SU-DHL-6 (cell line): Measurements from ENCODE around the gene FHOD1.

Experiments used
- H2AFZ ChIP-seq: fragments of 200-600 bp; sonication (generic); 2 replicates; pipeline ENCODE4 v1.6.1; 2014; ENCODE audit warnings: low read depth, mild to moderate bottlenecking, moderate library complexity, mixed read lengths, antibody characterized with exemption, low read length; ENCODE audit not compliant: severe bottlenecking
- H3F3A ChIP-seq: fragments of 200-600 bp; shearing (Covaris generic); 2 replicates; pipeline ENCODE4 v1.6.0; 2016; ENCODE audit warnings: antibody characterized with exemption, mild to moderate bottlenecking; ENCODE audit not compliant: insufficient read depth
- H3K27ac ChIP-seq: fragments of 200-600 bp; sonication (generic); 2 replicates; pipeline ENCODE4 v1.5.1; 2016; ENCODE audit warnings: low read depth, mild to moderate bottlenecking, low read length, moderate library complexity, mixed read lengths
- H3K27me3 ChIP-seq: fragments of 200-600 bp; sonication (generic), shearing (Covaris generic); 2 replicates; pipeline ENCODE4 v1.6.0; 2014; ENCODE audit warnings: mild to moderate bottlenecking, low read length
- H3K36me3 ChIP-seq: fragments of 200-600 bp; sonication (generic); 2 replicates; pipeline ENCODE4 v1.6.1; 2014; ENCODE audit warnings: mild to moderate bottlenecking, low read length, mixed read lengths
- H3K4me2 ChIP-seq: fragments of 300-600, 200-600 bp; shearing (Covaris generic), sonication (generic); 2 replicates; pipeline ENCODE4 v1.6.0; 2014; ENCODE audit warnings: low read length, low read depth, mild to moderate bottlenecking; ENCODE audit not compliant: poor library complexity, severe bottlenecking
- H3K4me3 ChIP-seq: fragments of 200-600 bp; sonication (generic); 2 replicates; pipeline ENCODE4 v1.5.1; 2014; ENCODE audit warnings: antibody characterized with exemption, low read length, mild to moderate bottlenecking, mixed read lengths; ENCODE audit not compliant: insufficient read depth, poor library complexity, severe bottlenecking
- H3K79me2 ChIP-seq: fragments of 200-600 bp; sonication (generic); 2 replicates; pipeline ENCODE4 v1.6.1; 2014; ENCODE audit warnings: mild to moderate bottlenecking, low read length, moderate library complexity; ENCODE audit not compliant: insufficient read depth
- H3K9ac ChIP-seq: fragments of 200-600 bp; sonication (generic); 2 replicates; pipeline ENCODE4 v1.7.0; 2014; ENCODE audit warnings: mild to moderate bottlenecking, low read length
- H3K9me2 ChIP-seq: fragments of 200-600 bp; sonication (generic); replicated peaks from 2 replicates; pipeline ENCODE4 v1.6.1; 2014; ENCODE audit warnings: low read length; ENCODE audit not compliant: insufficient read depth
- H3K9me3 ChIP-seq: fragments of 200-600 bp; sonication (generic); 2 replicates; pipeline ENCODE4 v1.6.1; 2014; ENCODE audit warnings: low read length, mixed read lengths; ENCODE audit not compliant: insufficient read depth
- H4K20me1 ChIP-seq: fragments of 200-600 bp; sonication (generic); 2 replicates; pipeline ENCODE4 v1.6.1; 2014; ENCODE audit warnings: low read depth, mild to moderate bottlenecking, antibody characterized with exemption, low read length, moderate library complexity, mixed read lengths
- EZH2phosphoT487 ChIP-seq: fragments of 200-600 bp; sonication (generic), shearing (Covaris generic); conservative IDR thresholded peaks from 2 replicates; pipeline ENCODE4 v1.6.1; 2018; ENCODE audit warnings: mild to moderate bottlenecking, antibody characterized with exemption, low read length, moderate library complexity, mixed read lengths
- TF ChIP-seq, protein P1 (sequence below): fragments of 200-600 bp; sonication (generic); IDR thresholded peaks from one replicate; pipeline ENCODE4 v1.5.1; 2017; ENCODE audit warnings: antibody characterized with exemption, mild to moderate bottlenecking, low read length, moderate library complexity; ENCODE audit not compliant: insufficient read depth, poor library complexity, severe bottlenecking

Gene FHOD1

DNA sequence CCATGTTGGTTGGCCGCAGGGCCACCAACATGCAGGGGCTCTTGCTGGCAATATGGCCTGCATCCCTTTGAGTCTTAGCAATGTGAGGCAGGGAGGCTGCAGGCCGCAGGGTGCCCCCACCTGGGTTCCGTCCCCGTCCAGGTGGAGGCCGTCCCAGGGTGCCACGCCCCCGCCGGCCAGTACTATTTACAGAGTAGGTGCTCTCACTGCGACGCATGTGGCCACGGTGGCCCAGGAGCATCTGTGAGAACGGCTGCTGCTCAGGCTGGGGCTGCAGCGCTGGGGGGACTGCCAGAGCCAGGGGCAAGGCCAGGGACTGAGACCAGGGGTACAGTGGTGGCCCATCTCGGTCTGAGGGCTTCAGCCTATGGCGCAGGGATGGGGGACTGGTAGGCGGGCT lies 67.1 kb downstream of the FHOD1 start:
- H3K9me2 ChIP-seq, result no peaks in the 10 kb centered on the region
- no peak overlapping the region for H3K4me3 ChIP-seq
- H3K27ac ChIP-seq, result no peak overlapping the region
- no peaks in the 10 kb centered on the region for H3K36me3 ChIP-seq
- no peak overlapping the region for H3K9ac ChIP-seq
- H3K4me2 ChIP-seq, result no peak overlapping the region
- no peaks in the 10 kb centered on the region for H3K27me3 ChIP-seq
- H3K9me3 ChIP-seq, result no peaks in the 10 kb centered on the region
- TF ChIP-seq, protein P1, sequence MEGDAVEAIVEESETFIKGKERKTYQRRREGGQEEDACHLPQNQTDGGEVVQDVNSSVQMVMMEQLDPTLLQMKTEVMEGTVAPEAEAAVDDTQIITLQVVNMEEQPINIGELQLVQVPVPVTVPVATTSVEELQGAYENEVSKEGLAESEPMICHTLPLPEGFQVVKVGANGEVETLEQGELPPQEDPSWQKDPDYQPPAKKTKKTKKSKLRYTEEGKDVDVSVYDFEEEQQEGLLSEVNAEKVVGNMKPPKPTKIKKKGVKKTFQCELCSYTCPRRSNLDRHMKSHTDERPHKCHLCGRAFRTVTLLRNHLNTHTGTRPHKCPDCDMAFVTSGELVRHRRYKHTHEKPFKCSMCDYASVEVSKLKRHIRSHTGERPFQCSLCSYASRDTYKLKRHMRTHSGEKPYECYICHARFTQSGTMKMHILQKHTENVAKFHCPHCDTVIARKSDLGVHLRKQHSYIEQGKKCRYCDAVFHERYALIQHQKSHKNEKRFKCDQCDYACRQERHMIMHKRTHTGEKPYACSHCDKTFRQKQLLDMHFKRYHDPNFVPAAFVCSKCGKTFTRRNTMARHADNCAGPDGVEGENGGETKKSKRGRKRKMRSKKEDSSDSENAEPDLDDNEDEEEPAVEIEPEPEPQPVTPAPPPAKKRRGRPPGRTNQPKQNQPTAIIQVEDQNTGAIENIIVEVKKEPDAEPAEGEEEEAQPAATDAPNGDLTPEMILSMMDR, result no peak
- no peak for TF ChIP-seq EZH2phosphoT487
- no peak overlapping the region for H2AFZ ChIP-seq
- H3F3A ChIP-seq, result no peaks in the 10 kb centered on the region
- H4K20me1 ChIP-seq, result no peaks in the 10 kb centered on the region
- H3K79me2 ChIP-seq, result no peaks in the 10 kb centered on the region

DNA sequence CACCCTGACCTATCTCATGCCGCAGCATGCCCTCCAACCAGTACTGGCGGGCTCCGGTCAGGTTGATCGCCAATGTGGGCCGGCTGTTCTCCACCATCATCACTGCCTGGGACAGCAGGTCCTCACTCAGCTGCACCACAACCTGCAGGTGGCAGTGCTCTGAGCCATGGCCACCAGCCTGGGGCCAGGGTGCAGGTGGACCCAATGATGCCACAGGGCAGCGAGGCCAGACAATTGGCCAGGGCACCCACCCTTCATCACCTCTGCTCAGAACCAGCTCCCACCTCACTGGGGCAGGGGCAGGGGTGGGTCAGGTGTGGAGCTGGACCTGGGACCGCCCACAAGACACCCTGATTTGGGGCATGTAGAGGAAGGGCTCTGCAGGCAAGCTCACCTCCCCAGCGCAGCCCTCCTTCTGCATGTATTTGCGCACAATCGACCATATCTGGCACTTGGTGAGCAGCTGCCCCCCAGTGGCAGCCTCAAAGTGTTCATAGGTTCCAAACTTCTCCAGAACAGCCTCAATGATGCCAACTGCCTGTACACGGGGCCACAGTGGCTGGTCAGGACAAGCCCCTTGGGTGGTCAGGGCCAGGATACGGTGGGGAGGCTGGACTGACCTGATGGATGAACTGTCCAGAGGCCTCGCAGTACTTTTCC lies 67.7 kb downstream of the FHOD1 start:
- Histone ChIP-seq H3K36me3 (no peaks in the 10 kb centered on the region), H3K9me3 (no peaks in the 10 kb centered on the region), H3F3A (no peaks in the 10 kb centered on the region), H4K20me1 (no peaks in the 10 kb centered on the region), H3K27me3 (no peaks in the 10 kb centered on the region), H3K4me3 (no peak overlapping the region), H3K9ac (no peak overlapping the region), H3K4me2 (no peak overlapping the region), H3K79me2 (no peaks in the 10 kb centered on the region), H3K9me2 (no peaks in the 10 kb centered on the region), H3K27ac (no peak overlapping the region), H2AFZ (no peak overlapping the region)
- TF ChIP-seq, protein P1, result no peak
- no peak for TF ChIP-seq EZH2phosphoT487
